HG02885 (cell line): ENCODE data around the gene FHIT.

ENCODE experiments used
- ATAC-seq: cut with Tn5 transposase; IDR thresholded peaks from one replicate; pipeline ENCODE4 v1.9.1; 2021; ENCODE audit warnings: mild to moderate bottlenecking; ENCODE audit not compliant: unreplicated experiment, poor library complexity

FHIT gene

GRCh38 chr3:60752809-60753208 is 498.4 kb downstream of the FHIT start:
- no peak for ATAC-seq

- no peak for ATAC-seq
Observed at GRCh38 chr3:60746695-60747416, 504.4 kb downstream of the FHIT start.

- ATAC-seq: no peak
Observed at GRCh38 chr3:60746043-60746638, 505.1 kb downstream of the FHIT start.

- no peak for ATAC-seq
Observed at GRCh38 chr3:60743631-60744164, 507.6 kb downstream of the FHIT start.

- ATAC-seq: no peak
Observed at GRCh38 chr3:60742606-60743145, 508.6 kb downstream of the FHIT start.

GRCh38 chr3:60737633-60738399 is 513.4 kb downstream of the FHIT start:
- no peak for ATAC-seq

GRCh38 chr3:60730371-60730770 is 520.9 kb downstream of the FHIT start:
- no peak for ATAC-seq

- ATAC-seq: no peak
Observed at GRCh38 chr3:60729056-60729455, 522.2 kb downstream of the FHIT start.

- no peak for ATAC-seq
Observed at GRCh38 chr3:60728006-60728405, 523.2 kb downstream of the FHIT start.

GRCh38 chr3:60720736-60721135 is 530.5 kb downstream of the FHIT start:
- no peak for ATAC-seq

- no peak for ATAC-seq
Observed at GRCh38 chr3:60716573-60716972, 534.7 kb downstream of the FHIT start.

- ATAC-seq: no peak
Observed at GRCh38 chr3:60708191-60708975, 542.9 kb downstream of the FHIT start.

- ATAC-seq: no peak
Observed at GRCh38 chr3:60707452-60708020, 543.7 kb downstream of the FHIT start.

GRCh38 chr3:60703956-60704736 is 547.1 kb downstream of the FHIT start:
- no peak for ATAC-seq

GRCh38 chr3:60703008-60703407 is 548.2 kb downstream of the FHIT start:
- ATAC-seq: no peak

GRCh38 chr3:60698117-60698516 is 553.1 kb downstream of the FHIT start:
- ATAC-seq: no peak

GRCh38 chr3:60697132-60697531 is 554.1 kb downstream of the FHIT start:
- ATAC-seq: no peak

- no peak for ATAC-seq
Observed at GRCh38 chr3:60696428-60697125, 554.7 kb downstream of the FHIT start.
